DND-41 (cell line): Measurements from ENCODE around the gene MAGED2.
"Not testable (repeated sequence)": the region's sequence is repeated elsewhere in the genome, so short reads cannot be mapped to it uniquely, and the experiment has no call there.

Experiments
- CTCF ChIP-seq: IDR thresholded peaks from 2 replicates; pipeline ENCODE4 v1.5.1; 2012; ENCODE audit warnings: borderline replicate concordance, low read length, moderate library complexity, mild to moderate bottlenecking; ENCODE audit not compliant: poor library complexity, severe bottlenecking; ENCODE audit errors: extremely low read depth
- EZH2 ChIP-seq: IDR thresholded peaks from 3 replicates; pipeline ENCODE4 v1.6.1; 2012; ENCODE audit warnings: borderline replicate concordance, low read depth, mild to moderate bottlenecking, moderate library complexity, low read length, inconsistent platforms; ENCODE audit not compliant: severe bottlenecking

- TF ChIP-seq CTCF, EZH2: not testable (repeated sequence)
Measured at GRCh38 chrX:54841184-54841874, 33.8 kb downstream of the MAGED2 start.
